Activated CD4-positive, alpha-beta T cell treated with anti-CD3 and anti-CD28 coated beads, Interleukin-2, amount 50 U/mL, for 4 hours (primary cell): ENCODE measurements around the gene RPH3AL.
"Not testable (repeated sequence)": the region's sequence is repeated elsewhere in the genome, so short reads cannot be mapped to it uniquely, and the experiment has no call there.

Source experiments
- DNase-seq, 2 experiments: peaks; one replicate each; pipeline ENCODE4 v3.0.0-alpha.2; 2020

The RPH3AL gene

DNA sequence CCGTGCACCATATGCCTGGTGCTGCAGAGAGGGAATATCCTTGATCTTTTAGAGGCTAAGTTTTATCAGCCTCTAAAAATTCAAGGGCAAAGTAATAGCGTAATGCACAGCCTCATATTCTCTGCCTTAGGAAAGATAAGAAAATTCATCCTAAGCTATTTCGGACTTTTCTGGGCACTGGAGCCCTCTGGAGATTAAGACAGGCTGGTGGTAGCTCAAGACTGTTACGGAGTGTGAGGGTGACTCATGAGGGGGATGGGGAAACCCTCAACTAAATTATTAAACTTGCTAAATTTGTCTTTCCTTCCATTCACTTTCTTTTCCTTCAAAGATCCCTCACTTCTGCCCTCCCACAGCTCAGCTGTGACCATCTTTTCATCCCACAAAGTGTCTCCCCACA is 73.3 kb downstream of the RPH3AL start:
- no peak for DNase-seq

DNA sequence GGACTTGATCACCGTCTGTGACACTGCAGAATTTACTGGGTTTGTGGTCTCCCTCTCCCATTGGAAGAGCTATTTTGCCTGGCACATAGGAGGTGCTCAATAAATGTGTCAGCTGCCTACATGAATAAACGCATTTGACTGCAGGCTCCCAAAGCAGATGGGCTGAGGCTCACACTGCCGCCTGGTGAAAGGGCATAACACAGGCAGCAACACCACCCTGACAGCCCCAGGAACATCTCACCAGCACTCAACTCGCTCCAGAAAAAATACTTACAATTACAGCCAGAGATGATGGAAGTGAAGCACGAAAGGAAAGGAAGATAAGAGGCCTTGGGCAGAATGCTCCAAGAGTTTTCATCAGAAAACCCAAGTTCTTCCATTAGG is 73.9 kb downstream of the RPH3AL start:
- DNase-seq: no peak

DNA sequence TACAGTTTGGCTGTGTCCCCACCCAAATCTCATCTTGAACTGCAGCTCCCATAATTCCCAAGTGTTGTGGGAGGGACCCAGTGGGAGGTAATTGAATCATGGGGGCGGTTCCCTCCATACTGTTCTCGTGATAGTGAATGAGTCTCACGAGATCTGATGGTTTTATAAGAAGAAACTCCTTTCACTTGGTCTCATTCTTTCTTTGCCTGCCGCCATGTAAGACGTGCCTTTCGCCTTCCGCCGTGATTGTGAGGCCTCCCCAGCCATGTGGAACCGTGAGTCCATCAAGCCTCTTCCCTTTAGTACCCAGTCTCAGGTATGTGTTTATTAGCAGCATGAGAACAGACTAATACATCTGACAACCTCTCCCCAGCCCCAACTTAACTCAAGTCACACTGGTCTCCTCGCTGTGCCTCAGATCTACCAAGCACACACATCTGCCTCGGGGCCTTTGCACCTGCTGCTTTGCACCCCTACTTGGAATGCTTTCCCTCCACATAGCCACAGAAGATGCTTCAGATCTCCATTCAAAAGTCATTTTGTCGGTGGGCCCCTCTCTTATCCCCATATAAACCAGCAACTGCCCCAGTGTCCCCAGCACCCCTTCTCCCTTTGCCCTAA is 74.4 kb downstream of the RPH3AL start:
- no peak for DNase-seq

DNA sequence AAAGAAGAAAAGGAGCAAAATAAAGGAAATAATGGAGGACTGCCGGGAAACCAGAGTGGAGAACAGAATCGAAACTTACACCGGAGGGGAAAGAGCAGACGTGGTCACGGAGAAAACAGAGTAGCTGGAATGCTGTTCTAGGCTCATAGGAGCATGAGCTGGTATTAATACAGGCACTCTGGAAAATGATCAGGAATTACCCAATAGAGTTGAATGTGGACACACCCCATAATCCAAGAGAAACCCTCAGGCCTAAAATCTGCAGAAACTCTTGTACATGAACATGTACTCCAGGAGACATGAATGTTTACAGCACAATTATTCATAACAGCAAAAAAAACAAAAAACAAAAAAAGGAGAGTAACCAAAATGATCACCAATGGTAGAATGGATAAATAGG is 77.7 kb downstream of the RPH3AL start:
- no peak for DNase-seq

DNA sequence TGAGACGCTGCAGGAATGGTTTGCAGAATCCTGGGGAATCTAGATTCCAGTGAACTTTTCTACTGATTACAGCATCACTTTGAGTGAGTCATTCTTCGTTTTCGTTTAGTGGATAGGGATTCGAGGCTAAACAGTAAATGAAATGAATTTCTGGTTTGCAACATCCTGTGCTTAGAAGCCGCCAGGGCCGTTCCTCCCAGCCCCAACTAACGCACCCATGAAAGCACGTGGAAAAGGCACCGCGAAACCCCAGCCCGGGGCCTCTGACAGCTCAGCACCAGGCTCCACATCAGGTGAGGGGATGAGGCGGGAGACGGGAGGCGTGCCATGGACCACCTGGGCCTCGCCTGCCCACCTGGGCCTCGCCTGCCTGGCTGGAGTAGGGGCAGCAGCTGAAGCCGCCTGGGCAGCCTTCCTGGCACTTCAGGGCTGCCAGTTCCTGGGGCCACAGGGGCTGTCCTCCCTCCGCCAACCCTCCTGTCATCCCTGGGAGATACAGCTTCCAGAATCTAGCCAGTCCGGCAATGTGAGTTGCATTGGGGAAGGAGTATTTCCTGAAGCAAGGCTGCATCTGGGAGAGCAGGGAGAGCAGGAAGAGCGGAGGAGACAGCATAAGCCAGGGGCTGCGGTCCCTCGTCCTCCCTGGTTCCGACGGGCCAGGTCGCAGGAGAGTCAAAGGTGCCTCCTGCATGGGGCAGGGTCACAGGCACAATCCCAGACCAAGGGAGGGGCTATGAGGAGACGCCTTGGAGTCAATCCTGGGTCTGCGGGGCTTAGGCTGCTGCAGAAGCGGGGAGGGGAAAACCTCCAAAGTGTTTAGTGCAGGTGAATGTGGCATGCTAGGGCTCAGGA is 78.4 kb downstream of the RPH3AL start:
- DNase-seq: no peak

DNA sequence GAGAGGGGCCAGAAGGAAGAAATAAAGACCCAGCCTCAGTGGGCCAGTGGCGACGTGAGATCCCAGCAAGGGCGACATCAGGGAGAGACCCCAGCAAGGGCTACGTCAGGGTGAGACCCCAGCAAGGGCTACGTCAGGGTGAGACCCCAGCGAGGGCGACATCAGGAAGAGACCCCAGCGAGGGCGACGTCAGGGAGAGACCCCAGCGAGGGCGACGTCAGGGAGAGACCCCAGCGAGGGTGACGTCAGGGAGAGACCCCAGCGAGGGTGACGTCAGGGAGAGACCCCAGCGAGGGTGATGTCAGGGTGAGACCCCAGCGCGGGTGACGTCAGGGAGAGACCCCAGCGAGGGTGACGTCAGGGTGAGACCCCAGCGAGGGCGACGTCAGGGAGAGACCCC is 79.8 kb downstream of the RPH3AL start:
- not testable (repeated sequence) for DNase-seq

DNA sequence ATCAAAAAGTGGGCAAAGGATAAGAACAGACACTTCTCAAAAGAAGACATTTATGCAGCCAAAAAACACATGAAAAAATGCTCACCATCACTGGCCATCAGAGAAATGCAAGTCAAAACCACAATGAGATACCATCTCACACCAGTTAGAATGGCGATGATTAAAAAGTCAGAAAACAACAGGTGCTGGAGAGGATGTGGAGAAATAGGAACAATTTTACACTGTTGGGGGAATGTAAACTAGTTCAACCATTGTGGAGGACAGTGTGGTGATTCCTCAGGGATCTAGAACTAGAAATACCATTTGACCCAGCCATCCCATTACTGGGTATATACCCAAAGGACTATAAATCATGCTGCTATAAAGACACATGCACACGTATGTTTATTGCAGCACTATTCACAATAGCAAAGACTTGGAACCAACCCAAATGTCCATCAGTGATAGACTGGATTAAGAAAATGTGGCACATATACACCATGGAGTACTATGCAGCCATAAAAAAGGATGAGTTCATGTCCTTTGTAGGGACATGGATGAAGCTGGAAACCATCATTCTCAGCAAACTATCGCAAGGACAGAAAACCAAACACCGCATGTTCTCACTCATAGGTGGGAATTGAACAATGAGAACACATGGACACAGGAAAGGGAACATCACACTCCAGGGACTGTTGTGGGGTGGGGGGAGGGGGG is 80.5 kb downstream of the RPH3AL start:
- DNase-seq: not testable (repeated sequence)

DNA sequence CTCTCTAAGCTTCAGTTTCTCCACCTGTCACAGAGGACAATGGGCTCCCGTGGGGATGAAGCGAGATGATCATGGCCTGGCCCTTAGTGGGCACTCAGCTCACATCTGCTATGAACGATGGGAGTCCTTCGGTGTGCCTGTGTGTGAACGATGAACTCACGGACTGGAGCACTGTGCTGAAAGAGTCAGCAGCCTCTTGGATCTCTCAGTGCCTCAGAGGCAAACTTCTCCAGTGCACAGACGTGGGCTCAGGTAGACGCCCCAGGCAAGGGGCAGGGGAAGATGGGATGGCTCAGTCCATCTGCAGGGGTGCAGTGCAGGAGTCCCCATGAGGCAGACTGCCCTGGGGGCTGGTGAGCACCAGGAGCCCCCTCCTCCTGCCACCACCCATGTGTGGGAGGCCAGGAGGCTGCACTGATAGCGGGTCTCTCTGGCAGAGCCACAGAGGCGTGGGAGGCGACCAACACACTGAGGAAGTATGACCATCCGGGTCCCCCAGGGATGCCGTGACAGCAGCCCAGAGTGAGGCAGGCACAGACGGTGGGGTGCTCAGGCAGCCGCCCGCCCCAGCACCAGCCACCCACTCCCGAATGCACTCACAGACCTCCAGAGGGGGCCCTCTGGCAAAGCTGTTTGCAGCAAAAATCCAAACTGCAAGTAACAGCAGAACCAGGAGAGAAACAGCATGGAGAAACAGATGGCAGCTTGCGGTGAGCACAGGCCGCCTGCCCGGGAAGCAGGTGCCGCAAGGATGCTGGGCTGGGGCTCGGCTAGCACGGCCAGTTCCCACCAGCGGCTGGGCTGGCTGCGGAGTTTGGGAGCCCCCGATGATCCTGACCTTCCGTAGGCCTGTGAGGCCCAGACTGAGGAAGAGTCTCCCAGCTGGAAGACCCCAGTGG is 82.7 kb downstream of the RPH3AL start:
- no peak for DNase-seq

DNA sequence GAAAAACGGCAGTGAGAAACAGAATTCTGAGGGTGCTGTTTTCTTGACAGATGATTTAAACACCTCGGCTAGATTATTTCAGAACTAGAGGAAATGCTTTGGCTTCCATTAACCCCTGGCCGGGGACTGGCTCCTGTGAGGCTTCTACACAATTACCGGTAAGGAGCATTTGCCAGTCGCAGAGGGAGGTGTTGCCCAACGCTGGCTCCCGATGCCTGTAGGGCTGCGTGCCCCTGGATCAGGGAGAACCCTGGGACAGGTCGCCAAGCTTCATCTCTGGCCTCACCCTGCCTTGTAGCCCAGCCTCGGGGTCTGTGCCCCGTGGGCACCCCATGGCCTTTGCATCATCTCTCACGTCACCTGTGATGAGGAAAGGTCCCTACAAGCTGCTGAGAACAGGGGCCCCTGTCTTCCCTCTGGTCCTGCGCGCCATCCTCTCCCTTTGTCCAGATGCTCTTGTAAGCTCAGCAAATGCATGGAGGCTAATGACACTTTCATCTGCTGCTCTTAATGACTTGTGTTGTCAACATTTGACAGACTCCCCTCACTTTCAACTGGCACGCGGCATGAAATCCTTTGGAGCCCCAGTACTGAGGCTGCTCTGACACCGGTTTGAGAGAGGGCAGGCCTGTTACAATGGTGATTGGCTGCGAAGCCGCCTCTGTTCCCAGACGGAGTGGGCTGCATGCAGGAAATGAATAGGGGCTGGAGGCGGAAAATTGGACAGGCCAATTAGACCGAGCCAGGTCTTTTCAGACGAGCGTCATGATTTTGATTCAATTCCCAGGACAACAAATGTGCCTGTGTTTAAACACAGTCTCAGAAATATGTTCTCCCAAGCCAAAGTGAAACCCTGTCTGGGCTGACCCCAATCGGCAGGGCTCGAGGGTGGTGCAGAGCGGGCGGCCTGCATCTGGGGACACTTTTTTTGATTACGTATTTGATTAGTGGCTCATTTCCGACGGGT is 85.6 kb downstream of the RPH3AL start:
- DNase-seq: no peak

DNA sequence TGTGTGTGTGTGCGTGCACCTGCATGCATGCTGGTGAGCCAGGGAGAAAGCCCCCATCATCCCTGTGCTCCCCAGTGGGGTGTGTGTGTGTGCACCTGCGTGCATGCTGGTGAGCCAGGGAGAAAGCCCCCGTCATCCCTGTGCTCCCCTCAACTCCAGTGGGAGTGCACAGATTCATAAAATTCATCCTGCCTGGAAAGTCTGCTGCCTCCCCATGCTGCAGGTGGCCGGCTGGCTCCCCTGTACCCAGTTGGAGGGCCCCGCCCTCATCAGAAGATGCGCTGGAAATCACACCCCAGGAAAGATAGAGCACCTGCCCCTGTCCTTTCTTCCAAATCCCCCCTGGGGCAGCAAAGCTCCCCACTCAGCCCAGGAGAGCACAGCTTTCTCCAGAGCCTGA is 86.4 kb downstream of the RPH3AL start:
- DNase-seq: no peak

DNA sequence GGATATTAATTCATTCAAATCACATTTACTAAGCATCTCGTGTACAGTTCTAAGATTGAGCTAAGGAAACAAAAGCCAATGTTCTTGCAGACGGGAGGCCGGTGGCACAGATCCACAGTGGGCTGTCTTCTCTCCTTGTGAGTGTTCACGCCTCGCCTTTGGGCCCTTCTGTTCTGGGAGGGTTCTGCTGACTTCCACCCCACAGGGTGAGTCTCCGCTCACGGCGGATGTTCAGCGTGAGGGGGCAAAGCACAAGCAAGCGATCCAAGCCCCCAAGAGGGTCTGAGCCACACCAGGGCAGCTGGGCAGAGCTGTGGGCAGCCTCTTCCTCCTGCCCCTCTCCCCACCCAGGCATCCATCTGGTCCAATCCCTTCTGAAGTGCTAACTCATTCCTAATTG is 86.9 kb downstream of the RPH3AL start:
- no peak for DNase-seq

DNA sequence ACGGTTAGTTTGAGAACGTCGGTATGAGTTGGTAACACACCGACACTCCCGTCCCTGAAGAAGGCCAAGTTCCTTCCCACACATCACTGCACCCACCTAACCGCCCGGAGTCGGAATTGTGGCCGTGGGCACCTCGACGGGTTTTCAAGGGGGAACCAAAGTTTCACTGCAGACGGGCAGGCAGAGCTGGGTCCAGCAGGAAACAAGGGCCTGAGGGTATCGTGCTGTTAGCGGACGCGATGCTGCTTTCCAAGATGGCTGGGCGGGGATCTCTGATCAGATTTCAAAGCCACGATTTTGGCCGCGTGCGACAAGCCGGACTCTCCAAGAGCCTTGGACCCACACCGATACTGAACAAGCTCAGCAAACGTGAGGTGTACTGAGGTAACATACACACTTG is 88.8 kb downstream of the RPH3AL start:
- DNase-seq: no peak

DNA sequence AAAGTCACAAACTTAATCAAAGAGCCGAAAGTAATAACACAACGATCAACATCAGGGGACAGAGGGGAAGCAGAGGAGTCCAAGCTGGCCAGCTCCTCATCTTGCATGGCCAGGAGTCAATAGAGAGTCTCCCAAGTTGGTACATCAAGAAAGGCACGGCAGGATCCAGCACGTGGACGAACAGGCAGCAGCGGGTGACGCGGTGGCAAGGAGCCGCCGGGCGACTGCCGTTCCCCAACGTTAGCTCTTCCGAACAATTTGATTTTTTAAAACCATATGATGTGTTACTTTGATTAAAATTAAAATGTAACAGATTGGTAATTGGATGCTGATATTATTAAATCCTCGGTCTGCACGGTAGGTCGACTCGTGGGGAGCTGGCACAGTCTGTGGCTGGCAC is 89.3 kb downstream of the RPH3AL start:
- DNase-seq: no peak

DNA sequence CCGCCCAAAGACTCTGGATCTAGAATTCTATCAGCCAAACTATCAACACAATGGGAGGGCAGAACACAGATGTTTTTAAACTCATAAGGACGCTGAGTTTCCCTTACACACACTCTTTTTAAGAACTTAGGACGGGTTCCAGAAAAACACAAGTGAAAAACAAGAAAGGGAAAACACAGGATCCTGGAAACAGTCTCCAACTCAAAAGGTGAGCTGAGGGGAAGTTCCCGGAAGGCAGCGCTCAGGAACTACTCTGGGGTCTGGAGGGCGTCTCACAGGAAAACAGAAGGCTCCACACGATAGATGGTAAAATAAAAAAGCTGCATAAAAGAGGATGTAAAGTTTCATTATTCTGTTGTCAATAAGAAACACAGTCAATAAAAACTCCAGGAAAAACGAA is 91.0 kb downstream of the RPH3AL start:
- DNase-seq: no peak

DNA sequence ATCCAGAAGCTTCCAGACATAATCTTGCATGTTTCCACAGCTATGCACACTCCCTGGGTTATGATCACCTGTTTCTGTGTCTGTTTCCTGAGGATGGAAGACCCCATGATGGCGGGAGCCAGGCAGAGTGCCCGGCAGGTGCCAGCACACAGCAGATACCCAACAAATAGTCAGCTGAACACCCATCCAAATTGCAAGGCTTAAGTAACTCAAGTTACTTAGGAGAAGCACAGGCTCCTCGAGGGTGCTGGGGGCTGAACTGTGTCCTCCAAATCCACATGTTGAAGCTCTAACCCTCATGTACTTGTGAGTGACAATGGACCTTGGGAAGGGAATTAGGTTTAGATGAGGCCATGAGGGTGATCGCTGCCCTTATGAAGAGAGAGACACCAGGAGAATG is 91.7 kb downstream of the RPH3AL start:
- no peak for DNase-seq

DNA sequence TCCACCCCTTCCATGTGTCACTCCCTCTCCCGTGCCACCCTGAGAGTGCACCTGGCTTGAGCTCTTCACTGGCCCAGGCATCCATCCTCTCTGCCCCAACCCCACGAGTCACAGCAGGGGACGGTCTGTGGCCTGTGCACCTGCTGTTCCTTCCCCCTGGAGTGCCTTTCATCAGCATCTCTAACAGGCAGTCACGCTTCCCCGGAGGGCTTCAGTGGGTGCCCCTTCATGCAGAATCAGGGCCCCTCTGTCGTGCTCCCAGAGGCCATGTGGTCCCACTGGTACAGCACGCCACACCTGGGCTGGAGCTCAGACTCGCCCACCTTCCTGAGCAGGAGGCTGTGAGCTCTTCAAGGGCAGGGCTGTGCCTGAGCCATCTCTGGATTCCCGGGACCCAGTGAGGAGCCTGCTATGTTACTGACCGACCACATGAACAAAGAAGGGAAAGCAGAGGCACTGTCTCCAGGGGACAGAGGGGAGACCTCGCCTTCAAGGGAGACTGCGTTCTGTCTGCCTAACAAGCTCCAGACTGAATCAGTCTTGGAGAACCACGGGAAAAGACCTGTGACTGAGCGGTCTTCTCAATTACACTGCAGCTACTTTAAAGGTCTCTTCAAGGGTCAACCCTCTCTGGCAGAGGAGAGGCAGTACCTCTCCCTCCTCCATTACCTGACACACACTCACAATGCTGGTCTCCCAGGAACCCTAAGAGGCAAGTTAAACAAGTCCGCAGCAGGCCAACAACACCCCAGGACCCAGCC is 92.4 kb downstream of the RPH3AL start:
- DNase-seq: no peak

DNA sequence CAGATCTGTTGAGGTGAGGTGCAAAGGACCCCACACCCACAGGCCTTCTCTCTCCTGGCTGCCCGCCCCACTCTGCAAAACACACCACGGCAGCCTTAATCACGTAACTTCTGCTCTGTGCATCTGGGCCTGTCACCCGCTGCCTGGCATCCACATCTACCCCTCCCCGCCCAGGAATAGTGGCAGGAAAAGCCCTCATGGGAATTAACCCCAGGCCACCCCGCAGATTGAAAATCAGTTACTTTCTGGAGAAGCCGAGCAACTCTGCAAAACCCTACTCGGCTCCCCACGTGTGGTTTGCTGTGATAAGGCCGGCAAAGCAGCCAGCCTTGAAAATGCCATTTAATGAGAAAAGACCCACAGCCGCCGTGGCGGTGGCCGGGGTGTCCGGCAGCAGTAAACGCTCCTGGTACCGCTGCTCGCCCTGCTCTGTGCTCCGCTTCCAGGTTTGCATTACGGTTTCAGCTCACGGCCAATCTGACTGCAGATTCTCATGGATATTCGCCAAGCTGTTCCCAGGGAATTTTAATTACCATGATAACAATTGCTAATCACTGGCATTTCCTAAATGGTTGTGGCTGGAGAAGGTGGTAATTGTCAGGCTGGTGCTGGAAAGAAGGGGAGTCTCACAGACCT is 93.1 kb downstream of the RPH3AL start:
- no peak for DNase-seq

DNA sequence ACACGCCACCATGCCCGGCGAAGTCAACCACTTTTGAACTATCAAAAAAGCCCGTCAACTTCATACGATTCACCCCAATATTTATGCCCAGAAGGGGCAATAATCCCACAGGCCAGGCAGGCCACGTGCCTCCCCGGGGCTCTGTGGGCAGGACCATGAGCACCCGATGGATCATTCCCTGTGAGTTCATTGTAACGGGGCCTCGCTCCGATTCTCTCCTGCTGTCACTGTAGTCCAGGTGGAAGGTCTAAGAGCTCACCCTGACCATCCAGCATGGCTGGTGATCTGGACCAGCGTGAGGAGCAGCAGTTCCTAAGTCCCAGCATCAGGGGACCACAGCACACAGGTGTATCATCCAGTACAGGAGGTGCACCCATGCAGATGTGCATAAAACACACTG is 93.7 kb downstream of the RPH3AL start:
- DNase-seq: no peak

DNA sequence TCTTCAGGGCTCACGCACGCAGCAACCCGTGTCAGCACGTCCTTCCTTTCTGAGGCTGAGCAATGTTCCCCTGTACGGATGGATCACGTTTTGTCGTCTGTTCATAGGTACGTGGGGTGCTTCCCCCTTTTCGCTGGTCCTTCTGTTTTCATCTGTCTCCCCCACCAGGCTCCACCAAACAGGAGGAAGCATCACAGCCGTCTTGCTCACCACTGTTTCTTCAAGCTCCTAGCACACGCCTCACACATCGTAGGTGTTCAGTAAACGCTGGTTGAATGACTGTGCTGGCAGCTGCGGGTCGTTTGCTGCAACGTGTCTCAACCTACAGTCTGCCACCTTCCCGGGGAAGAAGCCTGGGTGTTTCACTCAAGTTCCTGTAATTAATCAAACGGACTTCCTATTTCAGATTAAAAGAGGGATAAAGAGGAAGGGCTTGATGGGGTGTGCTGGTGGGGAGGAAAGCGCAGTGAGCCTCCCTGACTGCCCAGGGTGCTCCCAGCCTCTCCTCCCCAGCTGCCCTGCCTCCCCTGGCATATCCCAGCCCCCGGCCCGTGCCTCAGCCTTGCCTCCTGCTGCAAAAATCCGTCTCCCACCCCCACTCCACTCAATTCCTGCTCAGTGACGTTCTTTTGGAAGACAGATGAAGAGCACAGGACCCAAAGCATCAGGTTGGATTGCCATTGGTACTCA is 94.4 kb downstream of the RPH3AL start:
- no peak for DNase-seq
